ENCODE data around the gene TRPM3. TPM values are rescaled to one million over a fixed set of nuclear protein-coding genes. Genes with fewer than 3 reads are reported as not detected.

TRPM3 gene
- total and polyA plus RNA-seq, 2 donors (not counting 1 experiment from before 2014, with no cell fraction given), result not detected

DNA sequence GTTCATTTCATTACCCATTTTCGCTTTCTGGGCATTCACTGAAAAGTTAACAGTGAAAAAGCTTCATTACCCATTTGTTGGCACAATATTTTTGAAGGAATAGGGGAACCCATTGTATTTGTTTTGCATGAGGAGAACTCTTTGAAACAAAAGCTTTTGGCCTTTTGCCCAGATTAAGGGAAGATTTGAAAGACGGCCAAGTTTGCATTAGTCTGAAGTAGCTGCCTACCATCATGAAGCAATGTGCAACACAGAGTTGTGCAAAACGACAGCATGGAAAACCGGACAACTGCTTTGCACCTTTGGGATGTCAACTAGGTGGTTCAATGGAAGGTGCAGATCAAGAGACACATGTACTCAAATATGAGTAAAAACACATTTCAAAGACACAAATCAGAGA is 84.9 kb downstream of the TRPM3 start:
- no peaks in the 10 kb centered on the region for H3K27me3 ChIP-seq (replicated peaks in 1 of 4; ENCODE audit: control extremely low read depth in 1 of 4, control insufficient read depth in 3 of 4, insufficient read depth in 4 of 4, low read length in 3 of 4)
- Mint-ChIP-seq H3K4me1 (no peaks in the 10 kb centered on the region), H3K9me3 (ENCODE audit: insufficient read depth) (no peaks in the 10 kb centered on the region), H3K4me3 (no peak overlapping the region), H3K27me3 (no peaks in the 10 kb centered on the region), H3K27ac (no peak overlapping the region)
- no peaks in the 10 kb centered on the region for H3K36me3 ChIP-seq (replicated peaks in 1 of 2; ENCODE audit: control extremely low read depth in 1 of 2, control insufficient read depth in 1 of 2, extremely low read depth in 1 of 2, insufficient read depth in 2 of 2, low read length in 1 of 2)
- no peaks in the 10 kb centered on the region for H3K9me3 ChIP-seq (ENCODE audit: control extremely low read depth in 1 of 3, control insufficient read depth in 2 of 3, insufficient read depth in 1 of 3, low read length in 2 of 3)
- H3K9ac ChIP-seq (ENCODE audit: low read length), result no peak overlapping the region
- H3K4me3 ChIP-seq (ENCODE audit: control extremely low read depth in 1 of 5, extremely low read depth in 1 of 5, insufficient read depth in 1 of 5, low read depth in 2 of 5, low read length in 4 of 5), result no peak overlapping the region
- H3K4me2 ChIP-seq (replicated peaks; ENCODE audit: low read depth, low read length, poor library complexity, severe bottlenecking), result no peak overlapping the region
- H3K4me1 ChIP-seq (ENCODE audit: control insufficient read depth in 2 of 2, insufficient read depth in 2 of 2, low read length in 2 of 2), result no peaks in the 10 kb centered on the region
- ChIA-PET CTCF (no interaction called here), POLR2A (no interaction called here)
- ATAC-seq (ENCODE audit: low read depth) (no peak), DNase-seq (no peak)
- WGBS (ENCODE audit: insufficient coverage), result 15% methylated on average over 2 of the region's 4 CpGs
- no peak overlapping the region for H3K27ac ChIP-seq (ENCODE audit: low read length in 2 of 2)
- TF ChIP-seq, protein P1, sequence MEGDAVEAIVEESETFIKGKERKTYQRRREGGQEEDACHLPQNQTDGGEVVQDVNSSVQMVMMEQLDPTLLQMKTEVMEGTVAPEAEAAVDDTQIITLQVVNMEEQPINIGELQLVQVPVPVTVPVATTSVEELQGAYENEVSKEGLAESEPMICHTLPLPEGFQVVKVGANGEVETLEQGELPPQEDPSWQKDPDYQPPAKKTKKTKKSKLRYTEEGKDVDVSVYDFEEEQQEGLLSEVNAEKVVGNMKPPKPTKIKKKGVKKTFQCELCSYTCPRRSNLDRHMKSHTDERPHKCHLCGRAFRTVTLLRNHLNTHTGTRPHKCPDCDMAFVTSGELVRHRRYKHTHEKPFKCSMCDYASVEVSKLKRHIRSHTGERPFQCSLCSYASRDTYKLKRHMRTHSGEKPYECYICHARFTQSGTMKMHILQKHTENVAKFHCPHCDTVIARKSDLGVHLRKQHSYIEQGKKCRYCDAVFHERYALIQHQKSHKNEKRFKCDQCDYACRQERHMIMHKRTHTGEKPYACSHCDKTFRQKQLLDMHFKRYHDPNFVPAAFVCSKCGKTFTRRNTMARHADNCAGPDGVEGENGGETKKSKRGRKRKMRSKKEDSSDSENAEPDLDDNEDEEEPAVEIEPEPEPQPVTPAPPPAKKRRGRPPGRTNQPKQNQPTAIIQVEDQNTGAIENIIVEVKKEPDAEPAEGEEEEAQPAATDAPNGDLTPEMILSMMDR (IDR thresholded peaks at IDR 0.05), result no peak
- no peak for TF ChIP-seq EZH2 (IDR thresholded peaks at IDR 0.05; ENCODE audit: borderline replicate concordance, insufficient read depth, low read depth, low read length, poor library complexity, severe bottlenecking)
- H3K79me2 ChIP-seq (ENCODE audit: control insufficient read depth, insufficient read depth, low read length), result no peaks in the 10 kb centered on the region
- intact Hi-C loops (cut with micrococcal nuclease), result no loop called here
- H2AFZ ChIP-seq (ENCODE audit: insufficient read depth, low read depth, low read length, poor library complexity, severe bottlenecking), result no peak overlapping the region
- H4K20me1 ChIP-seq (ENCODE audit: control insufficient read depth, insufficient read depth, low read length, poor library complexity, severe bottlenecking), result no peaks in the 10 kb centered on the region

DNA sequence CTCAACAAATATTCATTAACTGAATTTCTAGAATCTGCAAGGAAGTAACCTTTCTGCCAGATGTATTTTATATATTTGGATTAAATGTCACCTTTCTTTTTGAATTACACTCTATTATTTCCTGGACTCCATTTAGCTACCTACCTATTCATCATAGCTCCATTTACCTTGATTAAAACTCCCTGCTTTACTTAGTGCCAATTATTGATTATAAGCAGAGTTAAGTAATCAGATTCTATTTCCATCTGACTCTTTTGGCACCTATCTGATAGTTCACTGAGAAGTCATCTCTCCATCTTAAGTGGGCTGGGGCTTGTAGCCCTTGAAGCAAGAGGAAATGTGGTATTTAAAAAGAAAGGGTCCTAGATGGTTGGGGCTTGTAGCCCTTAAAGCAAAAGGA is 88.6 kb downstream of the TRPM3 start:
- H3K9me3 Mint-ChIP-seq (ENCODE audit: insufficient read depth), result no peaks in the 10 kb centered on the region
- no peaks in the 10 kb centered on the region for H3K9me3 ChIP-seq (ENCODE audit: control extremely low read depth in 1 of 3, control insufficient read depth in 2 of 3, insufficient read depth in 1 of 3, low read length in 2 of 3)
- H3K4me3 Mint-ChIP-seq, result no peak overlapping the region
- no peak overlapping the region for H3K4me2 ChIP-seq (replicated peaks; ENCODE audit: low read depth, low read length, poor library complexity, severe bottlenecking)
- H3K4me3 ChIP-seq (ENCODE audit: control extremely low read depth in 1 of 5, extremely low read depth in 1 of 5, insufficient read depth in 1 of 5, low read depth in 2 of 5, low read length in 4 of 5), result no peak overlapping the region
- TF ChIP-seq, protein P1 (IDR thresholded peaks at IDR 0.05), result no peak
- no peak for TF ChIP-seq EZH2 (IDR thresholded peaks at IDR 0.05; ENCODE audit: borderline replicate concordance, insufficient read depth, low read depth, low read length, poor library complexity, severe bottlenecking)
- no peak overlapping the region for H2AFZ ChIP-seq (ENCODE audit: insufficient read depth, low read depth, low read length, poor library complexity, severe bottlenecking)
- H3K27ac ChIP-seq (ENCODE audit: low read length in 2 of 2), result no peak overlapping the region
- no peak overlapping the region for H3K9ac ChIP-seq (ENCODE audit: low read length)
- H3K36me3 ChIP-seq (replicated peaks in 1 of 2; ENCODE audit: control extremely low read depth in 1 of 2, control insufficient read depth in 1 of 2, extremely low read depth in 1 of 2, insufficient read depth in 2 of 2, low read length in 1 of 2), result no peaks in the 10 kb centered on the region
- H4K20me1 ChIP-seq (ENCODE audit: control insufficient read depth, insufficient read depth, low read length, poor library complexity, severe bottlenecking), result no peaks in the 10 kb centered on the region
- ChIA-PET POLR2A (no interaction called here), CTCF (no interaction called here)
- H3K27me3 ChIP-seq (replicated peaks in 1 of 4; ENCODE audit: control extremely low read depth in 1 of 4, control insufficient read depth in 3 of 4, insufficient read depth in 4 of 4, low read length in 3 of 4), result no peaks in the 10 kb centered on the region
- no peaks in the 10 kb centered on the region for H3K27me3 Mint-ChIP-seq
- no peaks in the 10 kb centered on the region for H3K4me1 Mint-ChIP-seq
- no peak overlapping the region for H3K27ac Mint-ChIP-seq
- H3K79me2 ChIP-seq (ENCODE audit: control insufficient read depth, insufficient read depth, low read length), result no peaks in the 10 kb centered on the region
- no peaks in the 10 kb centered on the region for H3K4me1 ChIP-seq (ENCODE audit: control insufficient read depth in 2 of 2, insufficient read depth in 2 of 2, low read length in 2 of 2)
- DNase-seq (no peak), ATAC-seq (ENCODE audit: low read depth) (no peak)
- intact Hi-C loops (cut with micrococcal nuclease), result no loop called here
